Astrocyte (in vitro differentiated cells and primary cell): ENCODE data around the gene CDKL4. TPM values are rescaled to one million over a fixed set of nuclear protein-coding genes. Genes with fewer than 3 reads are reported as not detected.

ENCODE experiments used
- DNase-seq: peaks from one replicate; pipeline ENCODE4 v3.0.0-alpha.2; 2010; ENCODE audit warnings: low read depth
- FAIRE-seq: peaks from 2 replicates; lab custom pipeline; 2011; peaks lifted over from hg19 to GRCh38; lab: Jason Lieb, UNC
- H2AFZ ChIP-seq: 2 replicates; pipeline ENCODE4 v1.6.0; 2012; ENCODE audit warnings: low read depth, low read length, inconsistent platforms
- H3K27ac ChIP-seq: 2 replicates; pipeline ENCODE4 v1.5.1; 2011; ENCODE audit warnings: low read depth, low read length, inconsistent platforms
- H3K27me3 ChIP-seq: 2 replicates; pipeline ENCODE4 v1.6.0; 2011; ENCODE audit warnings: low read length, inconsistent platforms; ENCODE audit not compliant: insufficient read depth
- H3K36me3 ChIP-seq: 2 replicates; pipeline ENCODE4 v1.5.1; 2011; ENCODE audit warnings: low read length, inconsistent platforms; ENCODE audit not compliant: insufficient read depth
- H3K4me1 ChIP-seq: 2 replicates; pipeline ENCODE4 v1.5.1; 2011; ENCODE audit warnings: low read length, inconsistent platforms; ENCODE audit not compliant: insufficient read depth
- H3K4me2 ChIP-seq: 2 replicates; pipeline ENCODE4 v1.6.0; 2012; ENCODE audit warnings: low read length, inconsistent platforms
- H3K4me3 ChIP-seq: 2 replicates; pipeline ENCODE4 v1.5.1; 2011; ENCODE audit warnings: low read depth, mild to moderate bottlenecking, low read length, inconsistent platforms; ENCODE audit not compliant: insufficient read depth
- H3K79me2 ChIP-seq: 2 replicates; pipeline ENCODE4 v1.6.0; 2012; ENCODE audit warnings: mild to moderate bottlenecking, low read length, inconsistent platforms; ENCODE audit not compliant: insufficient read depth
- H3K9ac ChIP-seq: 2 replicates; pipeline ENCODE4 v1.6.0; 2012; ENCODE audit warnings: mild to moderate bottlenecking, low read length, inconsistent platforms
- H3K9me3 ChIP-seq: 2 replicates; pipeline ENCODE4 v1.5.1; 2012; ENCODE audit warnings: low read depth, mild to moderate bottlenecking, low read length, inconsistent platforms; ENCODE audit not compliant: insufficient read depth
- H4K20me1 ChIP-seq: 2 replicates; pipeline ENCODE4 v1.6.0; 2012; ENCODE audit warnings: low read length, inconsistent platforms; ENCODE audit not compliant: insufficient read depth
- H3K27ac Mint-ChIP-seq: one replicate; pipeline ENCODE4 v1.8.0; 2021; ENCODE audit warnings: mild to moderate bottlenecking, mixed read lengths; ENCODE audit not compliant: unreplicated experiment
- H3K27me3 Mint-ChIP-seq: one replicate; pipeline ENCODE4 v1.8.0; 2021; ENCODE audit warnings: low read depth, mixed read lengths; ENCODE audit not compliant: unreplicated experiment
- H3K36me3 Mint-ChIP-seq: one replicate; pipeline ENCODE4 v1.8.0; 2021; ENCODE audit warnings: low read depth, mixed read lengths; ENCODE audit not compliant: unreplicated experiment
- H3K4me1 Mint-ChIP-seq: one replicate; pipeline ENCODE4 v1.8.0; 2021; ENCODE audit warnings: low read depth, mixed read lengths; ENCODE audit not compliant: unreplicated experiment
- H3K4me3 Mint-ChIP-seq: one replicate; pipeline ENCODE4 v1.8.0; 2021; ENCODE audit warnings: mild to moderate bottlenecking, moderate library complexity, mixed read lengths; ENCODE audit not compliant: unreplicated experiment
- H3K9me3 Mint-ChIP-seq: one replicate; pipeline ENCODE4 v1.8.0; 2021; ENCODE audit warnings: mild to moderate bottlenecking, mixed read lengths; ENCODE audit not compliant: unreplicated experiment
- EZH2 ChIP-seq: IDR thresholded peaks from 2 replicates; pipeline ENCODE4 v1.6.1; 2012; ENCODE audit warnings: mild to moderate bottlenecking, low read length, inconsistent platforms; ENCODE audit not compliant: insufficient read depth
- total RNA-seq: library from RNA; stranded (reverse); gene quantifications from 2 replicates; pipeline ENCODE4 v1.2.1, GENCODE V29; 2021
- TF ChIP-seq, protein P1 (sequence below): IDR thresholded peaks from 2 replicates; pipeline ENCODE4 v1.5.1; 2011; ENCODE audit warnings: low read depth, mild to moderate bottlenecking, inconsistent platforms, low read length, moderate library complexity; ENCODE audit not compliant: insufficient read depth

The CDKL4 gene
- total RNA-seq, 1 donor from 2014 or later = 1.4 TPM

GRCh38 chr2:39213015-39213414 lies 30.8 kb downstream of the CDKL4 start:
- DNase-seq (no peak), FAIRE-seq (no peak)
- H4K20me1 ChIP-seq = no peaks in the 10 kb centered on the region
- no peak overlapping the region for H3K4me2 ChIP-seq
- H3K79me2 ChIP-seq = no peaks in the 10 kb centered on the region
- no peak overlapping the region for H3K4me3 ChIP-seq
- no peak overlapping the region for H3K9ac ChIP-seq
- H3K4me1 Mint-ChIP-seq = no peaks in the 10 kb centered on the region
- no peaks in the 10 kb centered on the region for H3K9me3 ChIP-seq
- no peaks in the 10 kb centered on the region for H3K9me3 Mint-ChIP-seq
- H3K4me1 ChIP-seq = no peaks in the 10 kb centered on the region
- H3K27me3 ChIP-seq = no peaks in the 10 kb centered on the region
- H3K27ac Mint-ChIP-seq = no peak overlapping the region
- no peak overlapping the region for H2AFZ ChIP-seq
- no peaks in the 10 kb centered on the region for H3K27me3 Mint-ChIP-seq
- no peak overlapping the region for H3K4me3 Mint-ChIP-seq
- peaks cover 3% of the 10 kb centered on the region for H3K36me3 Mint-ChIP-seq
- TF ChIP-seq EZH2 = no peak
- TF ChIP-seq, protein P1, sequence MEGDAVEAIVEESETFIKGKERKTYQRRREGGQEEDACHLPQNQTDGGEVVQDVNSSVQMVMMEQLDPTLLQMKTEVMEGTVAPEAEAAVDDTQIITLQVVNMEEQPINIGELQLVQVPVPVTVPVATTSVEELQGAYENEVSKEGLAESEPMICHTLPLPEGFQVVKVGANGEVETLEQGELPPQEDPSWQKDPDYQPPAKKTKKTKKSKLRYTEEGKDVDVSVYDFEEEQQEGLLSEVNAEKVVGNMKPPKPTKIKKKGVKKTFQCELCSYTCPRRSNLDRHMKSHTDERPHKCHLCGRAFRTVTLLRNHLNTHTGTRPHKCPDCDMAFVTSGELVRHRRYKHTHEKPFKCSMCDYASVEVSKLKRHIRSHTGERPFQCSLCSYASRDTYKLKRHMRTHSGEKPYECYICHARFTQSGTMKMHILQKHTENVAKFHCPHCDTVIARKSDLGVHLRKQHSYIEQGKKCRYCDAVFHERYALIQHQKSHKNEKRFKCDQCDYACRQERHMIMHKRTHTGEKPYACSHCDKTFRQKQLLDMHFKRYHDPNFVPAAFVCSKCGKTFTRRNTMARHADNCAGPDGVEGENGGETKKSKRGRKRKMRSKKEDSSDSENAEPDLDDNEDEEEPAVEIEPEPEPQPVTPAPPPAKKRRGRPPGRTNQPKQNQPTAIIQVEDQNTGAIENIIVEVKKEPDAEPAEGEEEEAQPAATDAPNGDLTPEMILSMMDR = no peak
- no peaks in the 10 kb centered on the region for H3K36me3 ChIP-seq
- H3K27ac ChIP-seq = no peak overlapping the region

DNA sequence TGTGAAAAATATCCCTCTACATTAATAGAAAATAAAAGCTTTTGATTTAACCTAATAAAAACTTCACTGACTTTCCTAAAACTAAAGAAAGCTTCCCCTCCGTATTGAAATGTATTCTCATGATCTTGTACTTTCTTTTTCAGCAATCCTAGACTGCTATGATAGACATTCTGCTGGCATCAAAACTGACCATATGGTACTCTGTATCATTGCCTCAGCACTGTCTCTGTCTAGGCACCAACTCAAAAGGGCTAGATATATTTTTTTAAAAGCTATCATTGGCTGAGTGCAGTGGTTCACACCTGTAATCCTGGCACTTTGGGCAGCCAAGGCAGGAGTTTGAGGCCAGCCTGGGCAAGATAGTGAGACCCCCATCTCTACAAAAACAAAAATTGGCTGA lies 32.9 kb downstream of the CDKL4 start:
- FAIRE-seq = no peak
- Mint-ChIP-seq H3K9me3 (no peaks in the 10 kb centered on the region), H3K27me3 (no peaks in the 10 kb centered on the region), H3K36me3 (peaks cover 3% of the 10 kb centered on the region), H3K4me1 (no peaks in the 10 kb centered on the region), H3K27ac (no peak overlapping the region), H3K4me3 (no peak overlapping the region)
- no peak for TF ChIP-seq EZH2
- TF ChIP-seq, protein P1 = no peak
- DNase-seq = no peak
- Histone ChIP-seq H3K27me3 (no peaks in the 10 kb centered on the region), H3K9ac (no peak overlapping the region), H3K4me3 (no peak overlapping the region), H3K4me2 (no peak overlapping the region), H3K79me2 (no peaks in the 10 kb centered on the region), H3K27ac (no peak overlapping the region), H4K20me1 (no peaks in the 10 kb centered on the region), H3K4me1 (no peaks in the 10 kb centered on the region), H3K36me3 (no peaks in the 10 kb centered on the region), H3K9me3 (no peaks in the 10 kb centered on the region), H2AFZ (no peak overlapping the region)

GRCh38 chr2:39203382-39203781 lies 40.4 kb downstream of the CDKL4 start:
- Histone ChIP-seq H3K9ac (no peak overlapping the region), H3K79me2 (no peaks in the 10 kb centered on the region), H3K9me3 (no peaks in the 10 kb centered on the region), H2AFZ (no peak overlapping the region), H3K4me3 (no peak overlapping the region), H3K27me3 (no peaks in the 10 kb centered on the region), H4K20me1 (no peaks in the 10 kb centered on the region), H3K36me3 (no peaks in the 10 kb centered on the region), H3K27ac (no peak overlapping the region), H3K4me1 (no peaks in the 10 kb centered on the region), H3K4me2 (no peak overlapping the region)
- FAIRE-seq (no peak), DNase-seq (no peak)
- H3K9me3 Mint-ChIP-seq = peaks cover 3% of the 10 kb centered on the region
- peaks cover 2% of the 10 kb centered on the region for H3K36me3 Mint-ChIP-seq
- no peaks in the 10 kb centered on the region for H3K27me3 Mint-ChIP-seq
- H3K27ac Mint-ChIP-seq = no peak overlapping the region
- no peak overlapping the region for H3K4me3 Mint-ChIP-seq
- peaks cover 5% of the 10 kb centered on the region for H3K4me1 Mint-ChIP-seq
- TF ChIP-seq EZH2 = no peak
- TF ChIP-seq, protein P1 = no peak
